ENCODE results near the gene SIX3. TPM values are rescaled to one million over a fixed set of nuclear protein-coding genes. Genes with fewer than 3 reads are reported as not detected.

SIX3 gene
- total and polyA plus RNA-seq, 2 of the 4 experiments (the other 2 are of a cell fraction): not detected

DNA sequence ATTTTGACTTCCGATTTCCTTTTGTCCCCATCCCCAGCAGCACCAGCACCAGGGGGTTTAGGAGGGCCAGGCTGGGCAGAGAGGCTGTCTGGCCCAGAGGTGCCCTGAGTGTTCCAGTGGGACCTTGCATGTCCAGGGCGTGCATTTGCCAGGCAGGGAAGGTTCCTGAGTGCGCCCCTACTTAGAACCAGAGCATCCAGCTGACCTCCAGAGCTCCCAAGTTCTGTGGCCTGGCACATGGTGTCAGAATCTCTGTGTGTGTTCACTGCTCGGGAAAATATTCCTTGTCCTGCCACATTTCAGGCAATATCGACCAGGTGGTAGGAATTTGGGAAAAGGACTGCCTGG, 5.5 kb downstream of the SIX3 start:
- peaks cover 95% of the 10 kb centered on the region for H3K27me3 ChIP-seq (ENCODE audit: control insufficient read depth, insufficient read depth, low read length)

More for the DNA sequence above, 5.5 kb downstream of the SIX3 start:
- Histone ChIP-seq H3K23ac (ENCODE audit: low read depth, low read length) (no peak overlapping the region), H3K36me3 (ENCODE audit: control insufficient read depth, insufficient read depth, low read length) (no peaks in the 10 kb centered on the region), H2AFZ (replicated peaks; ENCODE audit: low read length, poor library complexity) (no peak overlapping the region), H3K9me3 (ENCODE audit: control insufficient read depth, insufficient read depth, low read length) (no peaks in the 10 kb centered on the region), H2AK5ac (ENCODE audit: low read depth, low read length) (no peak overlapping the region), H3K79me1 (ENCODE audit: low read depth in 1 of 2, low read length in 2 of 2) (no peaks in the 10 kb centered on the region), H4K8ac (ENCODE audit: low read depth in 2 of 2, low read length in 2 of 2) (no peak overlapping the region), H3K9me1 (ENCODE audit: insufficient read depth, low read length) (no peaks in the 10 kb centered on the region), H3K14ac (replicated peaks; ENCODE audit: low read depth, low read length) (no peak overlapping the region), H2BK5ac (ENCODE audit: low read depth, low read length, poor library complexity, severe bottlenecking) (no peak overlapping the region), H3K4ac (ENCODE audit: low read depth, low read length) (no peak overlapping the region), H3K56ac (ENCODE audit: extremely low read depth, insufficient read depth, low read length) (no peak overlapping the region), H4K91ac (ENCODE audit: insufficient read depth, low read depth, low read length) (no peak overlapping the region), H3K4me1 (ENCODE audit: control insufficient read depth, insufficient read depth, low read length) (no peaks in the 10 kb centered on the region), H2BK15ac (ENCODE audit: low read depth, low read length) (no peak overlapping the region), H3K4me2 (ENCODE audit: low read depth, low read length) (no peak overlapping the region), H3K4me3 (ENCODE audit: insufficient read depth, low read depth, low read length) (no peak overlapping the region), H4K20me1 (ENCODE audit: insufficient read depth, low read length) (no peaks in the 10 kb centered on the region), H2AK9ac (replicated peaks; ENCODE audit: low read depth, low read length, poor library complexity) (no peak overlapping the region), H3K27ac (ENCODE audit: insufficient read depth, low read length) (no peak overlapping the region), H3K18ac (ENCODE audit: low read depth, low read length) (no peak overlapping the region), H4K5ac (ENCODE audit: low read depth, low read length) (no peak overlapping the region), H3K9ac (ENCODE audit: low read depth, low read length) (no peak overlapping the region), H2BK20ac (ENCODE audit: low read depth, low read length) (no peak overlapping the region), H2BK120ac (ENCODE audit: low read depth, low read length) (no peak overlapping the region)
- ChIA-PET POLR2A (ENCODE audit: unreplicated experiment) (no interaction called here), CTCF (no interaction called here)
- TF ChIP-seq, protein P1, sequence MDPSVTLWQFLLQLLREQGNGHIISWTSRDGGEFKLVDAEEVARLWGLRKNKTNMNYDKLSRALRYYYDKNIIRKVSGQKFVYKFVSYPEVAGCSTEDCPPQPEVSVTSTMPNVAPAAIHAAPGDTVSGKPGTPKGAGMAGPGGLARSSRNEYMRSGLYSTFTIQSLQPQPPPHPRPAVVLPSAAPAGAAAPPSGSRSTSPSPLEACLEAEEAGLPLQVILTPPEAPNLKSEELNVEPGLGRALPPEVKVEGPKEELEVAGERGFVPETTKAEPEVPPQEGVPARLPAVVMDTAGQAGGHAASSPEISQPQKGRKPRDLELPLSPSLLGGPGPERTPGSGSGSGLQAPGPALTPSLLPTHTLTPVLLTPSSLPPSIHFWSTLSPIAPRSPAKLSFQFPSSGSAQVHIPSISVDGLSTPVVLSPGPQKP (IDR thresholded peaks at IDR 0.05; ENCODE audit: borderline replicate concordance, low read depth, low read length): no peak
- TF ChIP-seq RAD21 (IDR thresholded peaks at IDR 0.05; ENCODE audit: low read length) (no peak), FOS (IDR thresholded peaks at IDR 0.05; ENCODE audit: low read depth, low read length) (no peak), MAFK (IDR thresholded peaks at IDR 0.05; ENCODE audit: low read depth, low read length) (no peak), CEBPB (IDR thresholded peaks at IDR 0.05; ENCODE audit: low read depth, low read length) (no peak), MXI1 (IDR thresholded peaks at IDR 0.05; ENCODE audit: borderline replicate concordance, low read depth, low read length) (no peak), RFX5 (IDR thresholded peaks at IDR 0.05; ENCODE audit: low read depth, low read length) (no peak), POLR2A (IDR thresholded peaks at IDR 0.05; ENCODE audit: low read depth, low read length) (no peak), BHLHE40 (IDR thresholded peaks at IDR 0.05; ENCODE audit: low read depth, low read length) (no peak), SMC3 (IDR thresholded peaks at IDR 0.05; ENCODE audit: low read depth, low read length) (no peak), NFE2L2 (IDR thresholded peaks at IDR 0.05; ENCODE audit: low read depth, low read length) (no peak), MAZ (IDR thresholded peaks at IDR 0.05; ENCODE audit: borderline replicate concordance, low read depth, low read length) (no peak)
- DNase-seq: no peak
- no peak for ATAC-seq (ENCODE audit: low read depth)
- in situ Hi-C loops (cut with MboI; ENCODE audit: low sequenced_read_pairs): no loop called here
- BruUV-seq (replicated peaks): no TSS peak
- intact Hi-C loops (cut with micrococcal nuclease): no loop called here
- dilution Hi-C loops (cut with HindIII; ENCODE audit: low sequenced_read_pairs, unreplicated experiment): no loop called here
- WGBS, 2 experiments (ENCODE audit: extremely low coverage in 2 of 2, insufficient read length in 1 of 2): 83% methylated on average over 1 of the region's 5 CpGs; no CpG with 5 or more reads in 1 of the 2 experiments
